Measurements from ENCODE around the gene CTAGE9. TPM values are rescaled to one million over a fixed set of nuclear protein-coding genes. Genes with fewer than 3 reads are reported as not detected.

The CTAGE9 gene
- polyA plus RNA-seq, 3 donors, result not detected

GRCh38 chr6:131693384-131693783, 17.4 kb downstream of the CTAGE9 start:
- Histone ChIP-seq H3K9ac (ENCODE audit: insufficient read depth, low read length, poor library complexity, severe bottlenecking) (no peak overlapping the region), H3K36me3 (replicated peaks in 1 of 2; ENCODE audit: control insufficient read depth in 1 of 2, insufficient read depth in 2 of 2, low read length in 2 of 2) (no peaks in the 10 kb centered on the region), H3K4me3 (replicated peaks in 1 of 3; ENCODE audit: low read depth in 2 of 3, low read length in 3 of 3) (no peak overlapping the region), H3K27me3 (ENCODE audit: control insufficient read depth in 2 of 2, insufficient read depth in 2 of 2, low read length in 2 of 2) (no peaks in the 10 kb centered on the region), H3K79me2 (ENCODE audit: insufficient read depth, low read length) (no peaks in the 10 kb centered on the region), H3K9me3 (replicated peaks in 1 of 2; ENCODE audit: control insufficient read depth in 1 of 2, insufficient read depth in 1 of 2, low read length in 2 of 2) (no peaks in the 10 kb centered on the region), H3K4me1 (ENCODE audit: control insufficient read depth in 1 of 2, insufficient read depth in 2 of 2, low read length in 2 of 2) (peaks cover 5 to 12% of the 10 kb centered on the region in 2 donors), H3K27ac (ENCODE audit: low read depth in 1 of 2, low read length in 2 of 2) (no peak overlapping the region), H4K20me1 (ENCODE audit: insufficient read depth, low read length) (no peaks in the 10 kb centered on the region), H3K4me2 (replicated peaks; ENCODE audit: extremely low read depth, low read length, poor library complexity, severe bottlenecking) (no peak overlapping the region), H2AFZ (ENCODE audit: insufficient read depth, low read depth, low read length, poor library complexity, severe bottlenecking) (no peak overlapping the region)
- Mint-ChIP-seq H3K27ac (no peak overlapping the region), H3K9me3 (peaks cover 0 to 2% (median 0%) of the 10 kb centered on the region in 7 donors), H3K36me3 (no peaks in the 10 kb centered on the region), H3K4me3 (peak overlapping the region in 1 of 2 donors; percentile 16), H3K4me1 (peaks cover 21% of the 10 kb centered on the region), H3K27me3 (ENCODE audit: low read depth in 3 of 3) (peaks cover 6 to 13% (median 10%) of the 10 kb centered on the region in 3 donors)
- intact Hi-C loops (cut with micrococcal nuclease), result no loop called here
- WGBS (ENCODE audit: insufficient coverage), result no CpG with 5 or more reads among the region's 5 CpGs
- DNase-seq, result no peak
- TF ChIP-seq, protein P1, sequence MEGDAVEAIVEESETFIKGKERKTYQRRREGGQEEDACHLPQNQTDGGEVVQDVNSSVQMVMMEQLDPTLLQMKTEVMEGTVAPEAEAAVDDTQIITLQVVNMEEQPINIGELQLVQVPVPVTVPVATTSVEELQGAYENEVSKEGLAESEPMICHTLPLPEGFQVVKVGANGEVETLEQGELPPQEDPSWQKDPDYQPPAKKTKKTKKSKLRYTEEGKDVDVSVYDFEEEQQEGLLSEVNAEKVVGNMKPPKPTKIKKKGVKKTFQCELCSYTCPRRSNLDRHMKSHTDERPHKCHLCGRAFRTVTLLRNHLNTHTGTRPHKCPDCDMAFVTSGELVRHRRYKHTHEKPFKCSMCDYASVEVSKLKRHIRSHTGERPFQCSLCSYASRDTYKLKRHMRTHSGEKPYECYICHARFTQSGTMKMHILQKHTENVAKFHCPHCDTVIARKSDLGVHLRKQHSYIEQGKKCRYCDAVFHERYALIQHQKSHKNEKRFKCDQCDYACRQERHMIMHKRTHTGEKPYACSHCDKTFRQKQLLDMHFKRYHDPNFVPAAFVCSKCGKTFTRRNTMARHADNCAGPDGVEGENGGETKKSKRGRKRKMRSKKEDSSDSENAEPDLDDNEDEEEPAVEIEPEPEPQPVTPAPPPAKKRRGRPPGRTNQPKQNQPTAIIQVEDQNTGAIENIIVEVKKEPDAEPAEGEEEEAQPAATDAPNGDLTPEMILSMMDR (IDR thresholded peaks at IDR 0.05), result no peak

DNA sequence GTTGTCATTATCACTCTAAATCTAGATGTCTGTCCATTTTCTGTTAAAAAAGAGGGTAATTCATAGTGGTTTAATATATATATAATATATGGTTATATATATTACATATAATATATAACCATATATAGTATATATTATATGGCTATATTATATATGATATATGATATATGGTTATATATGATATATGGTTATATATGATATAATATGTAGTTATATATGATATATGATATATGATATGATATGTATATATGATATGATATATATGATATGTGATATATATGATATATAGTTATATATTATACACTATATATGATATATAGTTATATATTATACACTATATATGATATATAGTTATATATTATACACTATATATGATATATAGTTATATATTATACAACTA, 18.2 kb downstream of the CTAGE9 start:
- TF ChIP-seq, protein P1 (IDR thresholded peaks at IDR 0.05), result no peak
- no peaks in the 10 kb centered on the region for H3K36me3 ChIP-seq (replicated peaks in 1 of 2; ENCODE audit: control insufficient read depth in 1 of 2, insufficient read depth in 2 of 2, low read length in 2 of 2)
- intact Hi-C loops (cut with micrococcal nuclease), result no loop called here

More for the DNA sequence above, 18.2 kb downstream of the CTAGE9 start:
- Mint-ChIP-seq H3K9me3 (peaks cover 0 to 2% (median 0%) of the 10 kb centered on the region in 7 donors), H3K4me1 (peaks cover 22% of the 10 kb centered on the region), H3K27ac (no peak overlapping the region), H3K36me3 (no peaks in the 10 kb centered on the region), H3K4me3 (no peak overlapping the region), H3K27me3 (ENCODE audit: low read depth in 3 of 3) (peaks cover 6 to 12% (median 10%) of the 10 kb centered on the region in 3 donors)
- Histone ChIP-seq H3K9ac (ENCODE audit: insufficient read depth, low read length, poor library complexity, severe bottlenecking) (no peak overlapping the region), H4K20me1 (ENCODE audit: insufficient read depth, low read length) (no peaks in the 10 kb centered on the region), H3K27me3 (ENCODE audit: control insufficient read depth in 2 of 2, insufficient read depth in 2 of 2, low read length in 2 of 2) (no peaks in the 10 kb centered on the region), H3K4me3 (replicated peaks in 1 of 3; ENCODE audit: low read depth in 2 of 3, low read length in 3 of 3) (no peak overlapping the region), H3K27ac (ENCODE audit: low read depth in 1 of 2, low read length in 2 of 2) (no peak overlapping the region), H3K4me2 (replicated peaks; ENCODE audit: extremely low read depth, low read length, poor library complexity, severe bottlenecking) (no peak overlapping the region), H3K4me1 (ENCODE audit: control insufficient read depth in 1 of 2, insufficient read depth in 2 of 2, low read length in 2 of 2) (peaks cover 5 to 12% of the 10 kb centered on the region in 2 donors), H3K9me3 (replicated peaks in 1 of 2; ENCODE audit: control insufficient read depth in 1 of 2, insufficient read depth in 1 of 2, low read length in 2 of 2) (no peaks in the 10 kb centered on the region), H3K79me2 (ENCODE audit: insufficient read depth, low read length) (no peaks in the 10 kb centered on the region), H2AFZ (ENCODE audit: insufficient read depth, low read depth, low read length, poor library complexity, severe bottlenecking) (no peak overlapping the region)
- DNase-seq, result no peak
